ENCODE data around the gene LLGL1.

Gene LLGL1

GRCh38 chr17:18185391-18185790 lies 40.0 kb upstream of the LLGL1 start:
- Histone ChIP-seq H4K91ac (ENCODE audit: low read depth, low read length, poor library complexity) (no peak overlapping the region), H3K36me3 (replicated peaks in 1 of 2; ENCODE audit: control insufficient read depth in 2 of 2, insufficient read depth in 2 of 2, low read length in 2 of 2) (peaks cover 20 to 51% of the 10 kb centered on the region in 2 donors), H4K8ac (ENCODE audit: low read depth, low read length) (no peak overlapping the region), H3K9me3 (replicated peaks in 1 of 2; ENCODE audit: control insufficient read depth in 2 of 2, insufficient read depth in 1 of 2, low read depth in 1 of 2, low read length in 2 of 2) (no peaks in the 10 kb centered on the region), H2AFZ (ENCODE audit: low read length) (no peak overlapping the region), H3K4me3 (ENCODE audit: low read length in 2 of 2) (peak overlapping the region in 1 of 2 donors; percentile 89), H3K27me3 (ENCODE audit: control insufficient read depth in 3 of 3, insufficient read depth in 3 of 3, low read depth in 1 of 3, low read length in 3 of 3) (no peaks in the 10 kb centered on the region), H2BK12ac (ENCODE audit: low read length) (no peak overlapping the region), H2BK5ac (ENCODE audit: low read length) (no peak overlapping the region), H3K14ac (ENCODE audit: low read length) (no peak overlapping the region), H3K18ac (ENCODE audit: low read length) (no peak overlapping the region), H2AK5ac (ENCODE audit: low read depth, low read length) (no peak overlapping the region), H3K4me1 (ENCODE audit: control insufficient read depth in 2 of 2, insufficient read depth in 1 of 2, low read depth in 1 of 2, low read length in 2 of 2) (peaks cover 30 to 31% of the 10 kb centered on the region in 2 donors), H2BK120ac (ENCODE audit: low read depth, low read length) (no peak overlapping the region), H3K79me1 (ENCODE audit: low read depth, low read length) (peaks cover 7% of the 10 kb centered on the region), H2BK15ac (ENCODE audit: low read length) (no peak overlapping the region), H3K4me2 (ENCODE audit: insufficient read depth, low read length, poor library complexity, severe bottlenecking) (peak overlapping the region; percentile 69), H3K4ac (ENCODE audit: low read length) (no peak overlapping the region), H3K23ac (ENCODE audit: low read depth, low read length, poor library complexity) (no peak overlapping the region), H3K9ac (ENCODE audit: low read depth, low read length, poor library complexity) (no peak overlapping the region), H3K27ac (replicated peaks; ENCODE audit: low read length) (no peak overlapping the region)
- WGBS, 2 donors (ENCODE audit: extremely low coverage in 2 of 2, insufficient read length in 2 of 2, insufficient replicate concordance in 1 of 2) = no CpG with 5 or more reads among the region's 3 CpGs
- DNase-seq (ENCODE audit: low spot score) = no peak

DNA sequence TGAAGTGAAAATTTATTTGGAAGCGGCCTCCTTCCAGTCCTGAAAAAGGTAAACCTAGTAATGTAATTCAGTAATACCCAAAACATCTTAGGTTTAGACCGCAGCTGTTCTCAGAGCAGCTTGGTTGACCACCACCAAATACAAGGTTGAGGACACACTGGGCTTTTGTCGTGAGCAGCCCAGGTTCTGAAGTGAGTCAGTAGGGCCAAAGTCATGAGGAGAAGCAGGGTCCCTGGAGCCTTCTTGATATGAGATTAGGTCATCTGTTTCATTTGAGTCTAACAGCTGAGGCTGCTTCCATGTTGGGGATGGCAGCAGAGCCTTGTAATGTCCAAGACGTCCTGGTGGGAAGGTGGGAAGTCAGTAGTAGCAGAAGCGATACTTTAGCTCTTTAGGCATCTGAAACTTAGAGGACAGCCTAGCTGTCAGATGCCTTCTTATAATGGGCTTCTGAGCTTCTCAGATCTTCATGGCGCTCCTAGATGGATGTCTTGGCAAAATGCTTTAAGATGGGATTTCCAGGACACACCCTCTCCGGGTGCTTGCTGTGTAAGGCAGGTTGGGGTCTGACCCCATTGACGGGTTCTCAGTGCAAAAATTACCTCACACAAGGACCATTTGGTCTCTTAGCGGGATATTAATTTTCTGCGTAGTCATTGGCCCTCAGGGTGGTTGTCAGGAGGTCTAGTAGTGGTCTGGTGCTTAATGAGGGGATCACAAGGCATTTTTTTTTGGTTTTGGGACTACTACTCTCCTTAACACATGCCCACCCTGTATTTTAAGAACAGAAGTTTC lies 39.4 kb upstream of the LLGL1 start:
- Histone ChIP-seq H2BK120ac (ENCODE audit: low read depth, low read length) (no peak overlapping the region), H3K4me1 (ENCODE audit: control insufficient read depth in 2 of 2, insufficient read depth in 1 of 2, low read depth in 1 of 2, low read length in 2 of 2) (peaks cover 30 to 31% of the 10 kb centered on the region in 2 donors)

DNA sequence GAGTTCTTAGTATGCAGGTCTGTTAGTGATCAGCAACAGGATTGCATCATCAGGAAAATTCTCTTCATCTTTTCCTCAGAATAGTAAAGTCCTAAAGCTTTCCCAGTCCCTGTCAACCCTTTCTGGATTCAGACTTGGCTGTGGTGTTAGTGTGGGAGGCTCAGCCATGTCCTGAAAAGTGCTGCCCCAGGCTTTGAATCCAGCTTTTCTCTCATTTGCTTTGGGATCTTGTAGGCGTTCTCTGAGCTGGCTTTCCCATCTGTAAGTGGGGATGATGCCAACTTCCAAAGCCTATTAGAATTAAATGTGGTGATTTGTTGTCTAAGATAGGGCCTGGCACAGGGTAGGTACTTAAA lies 38.8 kb upstream of the LLGL1 start:
- no peak overlapping the region for H2AFZ ChIP-seq (ENCODE audit: low read length)
- peak overlapping the region; percentile 3 for H3K4me2 ChIP-seq (ENCODE audit: insufficient read depth, low read length, poor library complexity, severe bottlenecking)
- no CpG with 5 or more reads among the region's 1 CpG for WGBS, 2 donors (ENCODE audit: extremely low coverage in 2 of 2, insufficient read length in 2 of 2, insufficient replicate concordance in 1 of 2)
- peak overlapping the region in 1 of 2 donors; percentile 89 for H3K4me3 ChIP-seq (ENCODE audit: low read length in 2 of 2)
- H3K4me1 ChIP-seq (ENCODE audit: control insufficient read depth in 2 of 2, insufficient read depth in 1 of 2, low read depth in 1 of 2, low read length in 2 of 2) = peaks cover 30 to 31% of the 10 kb centered on the region in 2 donors
- H2BK15ac ChIP-seq (ENCODE audit: low read length) = no peak overlapping the region
- peaks cover 7% of the 10 kb centered on the region for H3K79me1 ChIP-seq (ENCODE audit: low read depth, low read length)
- H3K9ac ChIP-seq (ENCODE audit: low read depth, low read length, poor library complexity) = no peak overlapping the region
- H3K36me3 ChIP-seq (replicated peaks in 1 of 2; ENCODE audit: control insufficient read depth in 2 of 2, insufficient read depth in 2 of 2, low read length in 2 of 2) = peaks cover 26 to 63% of the 10 kb centered on the region in 2 donors
- H3K27ac ChIP-seq (replicated peaks; ENCODE audit: low read length) = no peak overlapping the region
- H4K8ac ChIP-seq (ENCODE audit: low read depth, low read length) = no peak overlapping the region
- H3K9me3 ChIP-seq (replicated peaks in 1 of 2; ENCODE audit: control insufficient read depth in 2 of 2, insufficient read depth in 1 of 2, low read depth in 1 of 2, low read length in 2 of 2) = peaks cover 0 to 2% of the 10 kb centered on the region in 2 donors
- H3K4ac ChIP-seq (ENCODE audit: low read length) = no peak overlapping the region
- H2BK12ac ChIP-seq (ENCODE audit: low read length) = no peak overlapping the region
- H4K91ac ChIP-seq (ENCODE audit: low read depth, low read length, poor library complexity) = no peak overlapping the region
- no peak overlapping the region for H3K18ac ChIP-seq (ENCODE audit: low read length)
- H2AK5ac ChIP-seq (ENCODE audit: low read depth, low read length) = no peak overlapping the region
- no peak overlapping the region for H3K14ac ChIP-seq (ENCODE audit: low read length)
- H3K27me3 ChIP-seq (ENCODE audit: control insufficient read depth in 3 of 3, insufficient read depth in 3 of 3, low read depth in 1 of 3, low read length in 3 of 3) = no peaks in the 10 kb centered on the region
- no peak overlapping the region for H3K23ac ChIP-seq (ENCODE audit: low read depth, low read length, poor library complexity)
- no peak for DNase-seq (ENCODE audit: low spot score)
- no peak overlapping the region for H2BK120ac ChIP-seq (ENCODE audit: low read depth, low read length)
- no peak overlapping the region for H2BK5ac ChIP-seq (ENCODE audit: low read length)

More for the DNA sequence above, 39.4 kb upstream of the LLGL1 start:
- no peak overlapping the region for H2BK5ac ChIP-seq (ENCODE audit: low read length)
- H3K9me3 ChIP-seq (replicated peaks in 1 of 2; ENCODE audit: control insufficient read depth in 2 of 2, insufficient read depth in 1 of 2, low read depth in 1 of 2, low read length in 2 of 2) = peaks cover 0 to 2% of the 10 kb centered on the region in 2 donors
- H2BK12ac ChIP-seq (ENCODE audit: low read length) = no peak overlapping the region
- H3K27me3 ChIP-seq (ENCODE audit: control insufficient read depth in 3 of 3, insufficient read depth in 3 of 3, low read depth in 1 of 3, low read length in 3 of 3) = no peaks in the 10 kb centered on the region
- H4K8ac ChIP-seq (ENCODE audit: low read depth, low read length) = no peak overlapping the region
- no peak overlapping the region for H2AFZ ChIP-seq (ENCODE audit: low read length)
- no peak overlapping the region for H3K14ac ChIP-seq (ENCODE audit: low read length)
- no CpG with 5 or more reads among the region's 10 CpGs for WGBS, 2 donors (ENCODE audit: extremely low coverage in 2 of 2, insufficient read length in 2 of 2, insufficient replicate concordance in 1 of 2)
- peak overlapping the region; percentile 36 for H3K9ac ChIP-seq (ENCODE audit: low read depth, low read length, poor library complexity)
- no peak overlapping the region for H4K91ac ChIP-seq (ENCODE audit: low read depth, low read length, poor library complexity)
- no peak overlapping the region for H2AK5ac ChIP-seq (ENCODE audit: low read depth, low read length)
- H3K23ac ChIP-seq (ENCODE audit: low read depth, low read length, poor library complexity) = no peak overlapping the region
- H3K4me2 ChIP-seq (ENCODE audit: insufficient read depth, low read length, poor library complexity, severe bottlenecking) = peak overlapping the region; percentile 69
- no peak overlapping the region for H3K18ac ChIP-seq (ENCODE audit: low read length)
- no peak for DNase-seq (ENCODE audit: low spot score)
- no peak overlapping the region for H3K4ac ChIP-seq (ENCODE audit: low read length)
- H3K27ac ChIP-seq (replicated peaks; ENCODE audit: low read length) = no peak overlapping the region
- H3K79me1 ChIP-seq (ENCODE audit: low read depth, low read length) = peaks cover 7% of the 10 kb centered on the region
- peaks cover 23 to 58% of the 10 kb centered on the region in 2 donors for H3K36me3 ChIP-seq (replicated peaks in 1 of 2; ENCODE audit: control insufficient read depth in 2 of 2, insufficient read depth in 2 of 2, low read length in 2 of 2)
- no peak overlapping the region for H2BK15ac ChIP-seq (ENCODE audit: low read length)
- peak overlapping the region; percentile 51 to 89 for H3K4me3 ChIP-seq (ENCODE audit: low read length in 2 of 2)

- H3K4ac ChIP-seq (ENCODE audit: low read length) = no peak overlapping the region
- no CpG with 5 or more reads among the region's 2 CpGs for WGBS, 2 donors (ENCODE audit: extremely low coverage in 2 of 2, insufficient read length in 2 of 2, insufficient replicate concordance in 1 of 2)
- H4K91ac ChIP-seq (ENCODE audit: low read depth, low read length, poor library complexity) = no peak overlapping the region
- no peak overlapping the region for H3K18ac ChIP-seq (ENCODE audit: low read length)
- no peak overlapping the region for H4K8ac ChIP-seq (ENCODE audit: low read depth, low read length)
- H2AFZ ChIP-seq (ENCODE audit: low read length) = no peak overlapping the region
- H2BK15ac ChIP-seq (ENCODE audit: low read length) = no peak overlapping the region
- H2BK5ac ChIP-seq (ENCODE audit: low read length) = no peak overlapping the region
- H3K23ac ChIP-seq (ENCODE audit: low read depth, low read length, poor library complexity) = no peak overlapping the region
- H2AK5ac ChIP-seq (ENCODE audit: low read depth, low read length) = no peak overlapping the region
- peaks cover 7% of the 10 kb centered on the region for H3K79me1 ChIP-seq (ENCODE audit: low read depth, low read length)
- no peak overlapping the region for H3K4me3 ChIP-seq (ENCODE audit: low read length in 2 of 2)
- peaks cover 0 to 2% of the 10 kb centered on the region in 2 donors for H3K9me3 ChIP-seq (replicated peaks in 1 of 2; ENCODE audit: control insufficient read depth in 2 of 2, insufficient read depth in 1 of 2, low read depth in 1 of 2, low read length in 2 of 2)
- H3K27ac ChIP-seq (replicated peaks; ENCODE audit: low read length) = no peak overlapping the region
- no peak overlapping the region for H3K4me2 ChIP-seq (ENCODE audit: insufficient read depth, low read length, poor library complexity, severe bottlenecking)
- peaks cover 27 to 28% of the 10 kb centered on the region in 2 donors for H3K4me1 ChIP-seq (ENCODE audit: control insufficient read depth in 2 of 2, insufficient read depth in 1 of 2, low read depth in 1 of 2, low read length in 2 of 2)
- H3K27me3 ChIP-seq (ENCODE audit: control insufficient read depth in 3 of 3, insufficient read depth in 3 of 3, low read depth in 1 of 3, low read length in 3 of 3) = no peaks in the 10 kb centered on the region
- H2BK12ac ChIP-seq (ENCODE audit: low read length) = no peak overlapping the region
- H3K9ac ChIP-seq (ENCODE audit: low read depth, low read length, poor library complexity) = no peak overlapping the region
- H3K36me3 ChIP-seq (replicated peaks in 1 of 2; ENCODE audit: control insufficient read depth in 2 of 2, insufficient read depth in 2 of 2, low read length in 2 of 2) = peaks cover 26 to 69% of the 10 kb centered on the region in 2 donors
- DNase-seq (ENCODE audit: low spot score) = no peak
- H3K14ac ChIP-seq (ENCODE audit: low read length) = no peak overlapping the region
- H2BK120ac ChIP-seq (ENCODE audit: low read depth, low read length) = no peak overlapping the region
Measured at GRCh38 chr17:18187226-18187625, 38.2 kb upstream of the LLGL1 start.
